PFSK-1 (cell line): ENCODE measurements around the gene PBX3.

Experiments used
- FOXP2 ChIP-seq: optimal IDR thresholded peaks from 2 replicates; pipeline ENCODE3; 2011; ENCODE audit warnings: borderline replicate concordance, control low read depth, inconsistent platforms; ENCODE audit not compliant: insufficient read depth; ENCODE audit errors: extremely low read length, extremely low read depth
- POLR2AphosphoS5 ChIP-seq: IDR thresholded peaks from 2 replicates; pipeline ENCODE4 v1.6.1; 2012; ENCODE audit warnings: low read depth, mild to moderate bottlenecking, control low read depth, low read length, moderate library complexity
- REST ChIP-seq, 2 experiments: IDR thresholded peaks; 2 replicates each; pipeline versions ENCODE4 v1.6.1 to v1.8.0; 2011 to 2012; ENCODE audit warnings: low read depth in 2 of 2, low read length in 2 of 2, control low read depth in 1 of 2, inconsistent platforms in 1 of 2, mild to moderate bottlenecking in 1 of 2, moderate library complexity in 1 of 2; ENCODE audit not compliant: insufficient read depth in 1 of 2
- SIN3A ChIP-seq: IDR thresholded peaks from 2 replicates; pipeline ENCODE4 v1.6.1; 2012; ENCODE audit warnings: mild to moderate bottlenecking, low read length, moderate library complexity, borderline replicate concordance; ENCODE audit not compliant: insufficient read depth
- TAF1 ChIP-seq: IDR thresholded peaks from 2 replicates; pipeline ENCODE4 v1.6.1; 2012; ENCODE audit warnings: low read length, control low read depth, borderline replicate concordance; ENCODE audit not compliant: insufficient read depth

PBX3 gene

DNA sequence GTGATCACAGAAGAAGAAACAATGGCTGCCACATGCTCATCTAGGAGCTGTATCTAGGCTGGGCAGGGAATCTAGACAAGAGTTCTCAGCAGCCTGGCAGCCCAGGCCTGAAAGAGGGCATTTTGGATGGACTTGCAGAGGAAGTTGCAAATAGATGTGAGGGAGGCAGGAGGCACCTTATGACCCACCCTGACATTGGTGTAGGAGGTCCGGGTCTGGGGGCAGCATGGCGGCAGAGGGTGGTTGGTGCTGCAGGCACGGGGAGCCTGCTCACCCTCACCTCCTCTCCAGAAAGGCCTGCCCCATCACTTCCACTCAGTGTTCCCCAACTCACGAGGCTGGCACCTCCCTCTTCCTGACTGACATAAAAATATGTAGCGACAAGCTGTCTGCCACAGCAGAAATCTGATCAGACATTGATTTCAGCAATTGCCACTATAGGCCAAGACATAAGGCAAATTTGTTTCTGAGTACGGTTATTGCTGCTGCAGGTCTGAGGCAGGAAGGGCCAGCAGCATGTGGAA lies 217.6 kb downstream of the PBX3 start:
- TF ChIP-seq TAF1 = no peak
- no peak for TF ChIP-seq REST (IDR thresholded peaks at IDR 0.05; ENCODE audit: insufficient read depth in 1 of 2, low read depth in 2 of 2, low read length in 2 of 2)
- no peak for TF ChIP-seq POLR2AphosphoS5
- TF ChIP-seq SIN3A = no peak
- no peak for TF ChIP-seq FOXP2

DNA sequence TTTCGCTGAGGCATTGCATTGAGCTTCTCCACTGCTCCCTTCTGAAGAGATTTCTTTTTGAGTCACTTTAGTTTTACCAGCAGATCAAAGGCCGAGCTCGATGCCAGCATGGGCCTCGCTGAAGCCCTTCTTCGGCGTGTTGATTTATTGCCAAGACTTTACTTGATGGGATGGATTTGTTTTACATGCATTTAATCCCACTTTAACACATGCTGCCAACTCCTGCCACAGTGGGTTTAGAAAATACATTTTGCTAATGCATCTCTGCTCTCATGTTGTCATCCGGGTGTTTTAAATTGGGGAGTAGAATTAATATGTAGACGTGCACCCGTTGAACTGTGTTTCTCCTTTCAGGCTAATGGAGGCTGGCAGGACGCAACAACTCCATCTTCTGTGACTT lies 218.3 kb downstream of the PBX3 start:
- TF ChIP-seq SIN3A (no peak), FOXP2 (no peak), REST (IDR thresholded peaks at IDR 0.05; ENCODE audit: insufficient read depth in 1 of 2, low read depth in 2 of 2, low read length in 2 of 2) (no peak)

GRCh38 chr9:125966466-125966865 lies 219.3 kb downstream of the PBX3 start:
- TF ChIP-seq FOXP2 (no peak), REST (IDR thresholded peaks at IDR 0.05; ENCODE audit: insufficient read depth in 1 of 2, low read depth in 2 of 2, low read length in 2 of 2) (no peak), SIN3A (no peak)

DNA sequence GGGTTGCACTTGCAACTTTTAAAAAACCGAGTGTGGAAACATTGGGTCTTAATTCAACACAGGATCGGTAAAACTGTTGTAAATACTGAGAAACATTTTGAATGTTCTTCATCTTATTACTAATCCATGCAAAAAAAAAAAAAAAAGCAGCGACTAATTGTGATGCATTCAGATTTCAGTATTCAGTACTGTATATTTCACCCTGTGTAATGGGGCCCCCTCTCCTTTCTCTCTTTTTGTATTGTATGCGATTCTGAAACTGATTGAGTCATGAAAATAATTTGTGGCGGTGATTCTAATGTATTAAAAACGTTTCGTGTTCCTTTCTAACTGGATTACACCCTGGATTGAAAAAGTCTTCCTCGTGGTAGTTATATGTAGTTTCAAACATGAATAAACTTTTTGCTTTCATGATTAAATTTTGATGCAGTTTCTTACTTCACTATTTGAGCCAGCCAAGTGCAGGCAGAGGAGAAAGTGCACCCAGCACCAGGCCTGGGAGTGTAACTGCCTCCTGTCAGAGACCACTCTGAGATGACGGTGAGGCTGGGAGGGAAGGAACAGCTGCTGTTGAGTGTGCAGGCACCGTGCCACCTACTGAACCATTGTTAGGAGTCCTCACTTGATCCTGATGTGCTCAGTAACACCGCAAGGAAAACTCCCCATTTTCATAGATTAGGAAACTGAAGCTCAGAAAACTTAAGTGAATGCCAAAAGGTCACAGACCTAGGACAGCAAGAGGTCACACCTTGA lies 220.0 kb downstream of the PBX3 start:
- no peak for TF ChIP-seq REST (IDR thresholded peaks at IDR 0.05; ENCODE audit: insufficient read depth in 1 of 2, low read depth in 2 of 2, low read length in 2 of 2)
- TF ChIP-seq FOXP2 = no peak
- TF ChIP-seq SIN3A = no peak
- TF ChIP-seq TAF1 = no peak
- TF ChIP-seq POLR2AphosphoS5 = no peak

GRCh38 chr9:125968714-125969374 lies 221.7 kb downstream of the PBX3 start:
- no peak for TF ChIP-seq TAF1
- TF ChIP-seq SIN3A = no peak
- no peak for TF ChIP-seq REST (IDR thresholded peaks at IDR 0.05; ENCODE audit: insufficient read depth in 1 of 2, low read depth in 2 of 2, low read length in 2 of 2)
- TF ChIP-seq FOXP2 = no peak
- no peak for TF ChIP-seq POLR2AphosphoS5
